ENCODE measurements around the gene RBBP7.

The RBBP7 gene

GRCh38 chrX:16825264-16826035 is 44.7 kb downstream of the RBBP7 start:
- DNase-seq (ENCODE audit: low spot score), result no peak

DNA sequence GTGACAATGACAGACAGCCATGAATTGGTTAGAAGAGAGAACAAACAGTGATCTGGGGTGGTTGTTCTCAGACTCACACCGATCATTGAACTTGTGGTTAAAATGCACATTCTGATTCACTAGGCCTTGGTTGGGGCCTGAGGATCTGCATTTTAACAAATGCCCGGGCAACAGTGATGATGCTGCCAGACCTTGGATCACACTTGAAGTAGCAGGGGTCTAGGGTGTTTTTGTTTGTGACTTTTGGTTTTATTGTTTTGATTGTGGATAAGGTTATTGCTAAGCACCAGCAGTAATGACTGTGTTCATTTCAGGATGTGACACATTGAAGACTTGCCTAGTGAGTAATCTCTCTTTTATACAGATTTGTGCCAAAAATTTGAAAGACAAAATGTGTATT is 47.4 kb downstream of the RBBP7 start:
- DNase-seq (ENCODE audit: low spot score), result peak; percentile 61

- DNase-seq (ENCODE audit: low spot score), result no peak
These were observed 50.5 kb downstream of the RBBP7 start for GRCh38 chrX:16819634-16820033.

DNA sequence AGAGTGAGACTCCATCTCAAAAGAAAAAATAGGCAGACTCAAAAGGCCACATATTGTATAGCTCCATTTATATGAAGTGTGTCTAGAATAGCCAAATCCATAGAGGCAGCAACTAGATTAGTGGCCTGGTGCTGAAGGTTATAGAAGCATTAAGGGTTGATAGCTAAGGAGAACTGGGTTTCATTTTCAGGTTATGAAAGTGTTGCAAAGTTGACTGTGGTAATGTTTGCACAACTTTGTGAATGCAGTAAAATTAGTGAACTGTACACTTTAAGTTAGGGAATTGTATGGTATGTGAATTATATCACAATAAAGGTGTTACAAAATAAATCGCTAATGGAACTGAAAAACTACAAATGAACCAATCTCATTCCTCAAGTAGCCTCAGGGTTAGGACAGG is 55.6 kb downstream of the RBBP7 start:
- no peak for DNase-seq (ENCODE audit: low spot score)

- no peak for DNase-seq (ENCODE audit: low spot score)
These were observed 62.1 kb downstream of the RBBP7 start for GRCh38 chrX:16807976-16808542.

DNA sequence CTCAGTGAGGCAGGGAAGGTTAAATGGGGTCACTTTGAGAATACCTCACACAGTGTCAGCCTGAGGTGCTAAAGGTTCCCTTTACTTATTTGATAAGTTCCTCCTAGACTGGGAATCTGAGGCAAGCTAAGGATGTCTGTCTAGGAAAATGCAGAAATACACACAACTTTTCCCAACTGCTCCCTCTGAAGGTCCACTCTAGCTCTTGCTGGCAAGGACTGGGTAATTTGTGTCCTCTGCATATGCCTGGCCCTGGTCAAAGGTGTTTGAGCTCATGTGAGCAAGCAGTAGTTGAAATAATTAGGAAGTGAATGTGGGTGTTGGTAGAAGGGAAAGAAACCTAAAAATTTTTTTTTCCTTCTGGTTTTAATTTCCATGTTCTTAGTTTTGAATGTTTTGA is 62.6 kb downstream of the RBBP7 start:
- peak; percentile 71 for DNase-seq (ENCODE audit: low spot score)

DNA sequence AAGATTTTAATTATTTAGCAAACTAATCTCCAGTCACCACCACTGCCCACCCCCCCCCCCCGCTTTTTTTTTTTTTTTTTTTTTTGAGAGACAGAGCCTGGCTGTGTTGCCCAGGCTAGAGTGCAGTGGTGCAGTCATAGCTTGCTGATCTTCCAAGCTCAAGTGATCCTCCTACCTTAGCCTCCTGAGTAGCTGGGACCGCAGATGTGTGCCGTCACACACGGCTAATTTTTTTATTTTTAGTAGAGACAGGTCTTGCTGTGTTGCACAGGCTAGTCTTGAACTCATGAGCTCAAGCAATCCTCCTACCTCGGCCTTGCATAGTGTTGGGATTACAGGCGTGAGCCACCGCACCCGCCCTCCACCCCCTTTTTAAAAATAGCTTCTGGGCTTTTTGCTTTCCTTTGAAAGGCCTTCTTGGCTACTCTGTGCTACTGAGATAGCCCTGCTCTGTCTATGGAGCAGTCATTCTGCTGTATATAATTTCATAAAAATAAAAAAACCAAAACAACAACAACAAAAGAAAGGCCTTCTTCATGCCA is 65.2 kb downstream of the RBBP7 start:
- DNase-seq (ENCODE audit: low spot score), result no peak

- no peak for DNase-seq (ENCODE audit: low spot score)
These were observed 72.3 kb downstream of the RBBP7 start for GRCh38 chrX:16797841-16798240.

DNA sequence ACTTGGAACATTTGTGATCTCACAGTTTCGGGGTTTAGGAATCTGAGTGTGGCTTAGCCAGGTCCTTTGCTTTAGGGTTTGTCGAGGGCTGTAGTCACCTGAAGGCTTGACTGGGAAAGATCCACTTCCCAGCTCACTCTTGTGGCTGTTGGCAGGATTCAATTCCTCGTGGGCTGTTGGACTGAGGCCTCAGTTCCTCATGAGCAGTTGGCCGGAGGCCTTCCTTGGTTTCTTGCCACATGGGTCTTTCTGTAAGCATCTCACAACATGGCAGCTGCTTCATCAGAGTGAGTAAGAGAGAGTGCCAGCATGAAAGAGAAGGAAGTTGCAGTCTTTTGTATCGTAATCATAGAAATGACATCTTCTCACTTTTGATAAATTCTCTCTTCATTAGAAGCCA is 72.8 kb downstream of the RBBP7 start:
- DNase-seq (ENCODE audit: low spot score), result no peak

DNA sequence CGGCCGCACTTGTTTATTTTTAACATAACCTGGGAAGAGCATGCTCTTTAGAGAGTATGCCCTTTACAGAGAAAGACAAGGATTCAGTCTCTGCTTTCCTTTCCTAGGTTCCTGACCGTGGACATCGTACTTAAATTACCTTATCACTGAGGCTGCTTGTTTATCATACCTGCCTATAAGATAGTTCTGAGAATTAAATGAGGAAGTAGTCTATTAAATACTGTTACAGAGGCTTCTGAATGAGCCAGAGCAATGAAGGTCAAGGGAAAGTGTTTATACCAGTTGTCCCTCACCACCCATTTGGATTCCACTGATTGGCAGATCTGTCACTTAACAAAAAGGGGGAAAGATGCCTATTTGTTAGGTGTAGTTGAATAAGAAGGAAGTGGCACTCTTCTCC is 73.9 kb downstream of the RBBP7 start:
- no peak for DNase-seq (ENCODE audit: low spot score)

All from COLO829 (cell line).